HG02981 (cell line): Measurements from ENCODE around the gene ANKRD44.
A peak's percentile ranks its signal among the peaks of the same experiment; 100 is the strongest.
"Not testable (repeated sequence)": the region's sequence is repeated elsewhere in the genome, so short reads cannot be mapped to it uniquely, and the experiment has no call there.

ENCODE experiments used
- ATAC-seq: cut with Tn5 transposase; IDR thresholded peaks from one replicate; pipeline ENCODE4 v1.9.1; 2021; ENCODE audit warnings: mild to moderate bottlenecking, moderate library complexity; ENCODE audit not compliant: unreplicated experiment

The ANKRD44 gene

GRCh38 chr2:197057959-197058358 is 252.6 kb downstream of the ANKRD44 start:
- no peak for ATAC-seq

GRCh38 chr2:197055045-197055444 is 255.5 kb downstream of the ANKRD44 start:
- no peak for ATAC-seq

DNA sequence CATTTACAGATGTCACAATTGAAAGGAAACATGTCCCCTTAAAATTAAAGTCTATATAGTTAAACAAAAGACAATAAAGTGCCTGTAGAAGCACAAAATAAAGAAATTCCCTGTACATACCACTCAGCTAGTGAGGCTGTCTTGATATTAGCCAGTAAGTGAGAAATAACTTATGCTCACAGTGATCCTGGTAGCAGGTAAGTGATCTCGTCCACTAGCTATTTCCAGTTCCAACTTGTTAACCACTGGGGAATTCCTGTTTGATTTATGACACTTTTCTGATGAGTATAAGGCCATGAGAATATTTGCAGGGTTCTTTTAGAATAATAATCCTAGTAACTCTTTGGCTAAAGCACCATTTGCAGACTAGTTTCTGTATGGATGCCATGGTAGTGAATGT is 256.1 kb downstream of the ANKRD44 start:
- ATAC-seq, result no peak

GRCh38 chr2:197052356-197052755 is 258.2 kb downstream of the ANKRD44 start:
- no peak for ATAC-seq

- ATAC-seq, result no peak
These were observed 265.5 kb downstream of the ANKRD44 start for GRCh38 chr2:197045115-197045514.

GRCh38 chr2:197042739-197043196 is 267.8 kb downstream of the ANKRD44 start:
- ATAC-seq, result no peak

- no peak for ATAC-seq
These were observed 272.6 kb downstream of the ANKRD44 start for GRCh38 chr2:197037863-197038398.

GRCh38 chr2:197035002-197035401 is 275.6 kb downstream of the ANKRD44 start:
- ATAC-seq, result no peak

GRCh38 chr2:197034292-197034691 is 276.3 kb downstream of the ANKRD44 start:
- ATAC-seq, result no peak

- ATAC-seq, result no peak
These were observed 277.4 kb downstream of the ANKRD44 start for GRCh38 chr2:197033222-197033621.

- no peak for ATAC-seq
These were observed 278.8 kb downstream of the ANKRD44 start for GRCh38 chr2:197031803-197032202.

GRCh38 chr2:197030090-197030489 is 280.5 kb downstream of the ANKRD44 start:
- no peak for ATAC-seq

GRCh38 chr2:197028633-197029032 is 281.9 kb downstream of the ANKRD44 start:
- ATAC-seq, result no peak

DNA sequence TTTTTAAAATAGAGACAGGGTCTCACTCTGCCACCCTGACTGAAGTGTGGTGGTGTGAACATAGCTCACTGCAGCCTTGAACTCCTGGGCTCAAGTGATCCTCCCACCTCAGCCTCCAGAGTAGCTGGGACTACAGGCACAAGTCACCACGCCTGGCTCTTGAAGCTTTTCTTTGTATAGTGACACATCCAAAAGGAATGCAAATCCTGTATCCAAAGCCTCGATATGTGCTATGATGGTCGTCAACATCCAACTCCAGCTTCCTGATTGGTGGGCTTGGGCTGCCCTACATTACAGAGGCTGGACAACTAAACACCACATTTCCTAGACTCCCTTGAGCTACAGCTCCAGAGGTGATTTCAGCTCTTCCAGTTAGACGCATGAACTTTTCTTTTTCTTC is 282.4 kb downstream of the ANKRD44 start:
- ATAC-seq, result no peak

DNA sequence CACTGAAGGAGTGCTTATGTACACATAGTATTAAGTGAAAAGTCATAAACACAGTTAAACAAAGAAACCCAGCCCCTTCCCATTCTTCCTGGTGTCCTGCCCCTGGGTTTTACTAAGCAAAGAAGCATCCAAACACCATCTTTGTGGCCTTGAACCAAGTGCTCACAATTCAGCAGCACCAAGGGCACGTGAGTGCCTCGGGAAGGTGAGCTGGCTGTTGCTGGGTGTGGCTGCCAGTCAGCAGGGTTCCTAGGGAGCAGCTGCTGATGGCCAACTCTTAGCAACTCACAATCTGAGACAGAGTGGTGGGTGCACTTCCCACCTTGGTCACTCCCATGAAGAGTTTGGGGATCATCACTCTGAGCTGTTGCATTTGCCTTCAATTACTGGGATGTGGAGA is 286.4 kb downstream of the ANKRD44 start:
- ATAC-seq, result no peak

DNA sequence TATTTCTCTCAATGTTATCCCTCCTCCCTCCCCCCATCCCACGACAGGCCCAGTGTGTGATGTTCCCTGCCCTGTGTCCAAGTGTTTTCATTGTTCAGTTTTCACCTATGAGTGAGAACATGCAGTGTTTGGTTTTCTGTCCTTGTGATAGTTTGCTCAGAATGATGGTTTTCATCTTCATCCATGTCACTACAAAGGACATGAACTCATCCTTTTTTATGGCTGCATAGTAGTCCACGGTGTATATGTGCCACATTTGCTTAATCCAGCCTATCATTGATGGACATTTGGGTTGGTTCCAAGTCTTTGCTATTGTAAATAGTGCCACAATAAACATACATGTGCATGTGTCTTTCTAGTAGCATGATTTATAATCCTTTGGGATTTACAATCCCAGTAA is 289.7 kb downstream of the ANKRD44 start:
- ATAC-seq, result not testable (repeated sequence)

- no peak for ATAC-seq
These were observed 297.5 kb downstream of the ANKRD44 start for GRCh38 chr2:197013098-197013497.

DNA sequence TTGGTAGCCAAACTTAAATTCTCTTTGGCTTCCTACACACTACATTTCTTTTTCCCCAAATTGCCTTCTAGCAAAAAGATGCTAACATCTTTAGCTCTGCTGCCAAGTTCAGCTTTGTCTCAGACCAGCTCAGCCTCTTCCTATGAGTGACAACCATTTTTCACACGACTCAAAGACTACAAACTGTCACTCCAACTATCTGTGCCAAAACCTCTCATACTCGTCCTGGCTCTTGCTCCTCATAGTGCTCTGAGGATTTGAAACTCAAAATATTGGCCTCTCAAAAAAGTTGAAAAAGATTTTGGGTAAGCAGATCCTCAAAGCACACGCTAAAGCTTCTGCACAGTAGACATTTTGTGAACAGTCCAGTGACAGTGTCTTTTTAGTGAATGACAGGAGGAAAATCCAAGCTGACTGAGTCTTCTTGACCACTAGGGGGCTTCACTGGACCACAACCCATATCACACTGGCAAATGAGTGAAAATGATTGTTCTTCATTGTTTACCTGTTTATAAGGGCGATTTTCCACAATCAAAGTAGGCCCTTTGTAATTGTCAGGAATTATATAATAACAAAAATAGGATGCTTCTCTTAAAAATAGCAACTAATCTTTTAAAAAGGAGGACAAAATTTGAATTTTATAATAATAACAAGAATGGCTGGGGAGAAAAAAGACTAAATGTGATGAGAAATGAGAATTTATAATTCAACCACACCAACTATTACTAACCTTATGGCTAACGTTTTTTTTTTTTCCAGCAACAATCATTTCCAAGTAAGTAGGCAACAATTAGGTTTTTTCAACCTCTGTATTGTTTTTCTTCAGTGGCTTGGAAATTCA is 298.6 kb downstream of the ANKRD44 start:
- peak; percentile 65 for ATAC-seq

GRCh38 chr2:197011021-197011417 is 299.6 kb downstream of the ANKRD44 start:
- ATAC-seq, result no peak

GRCh38 chr2:197010200-197011020 is 300.2 kb downstream of the ANKRD44 start:
- no peak for ATAC-seq

DNA sequence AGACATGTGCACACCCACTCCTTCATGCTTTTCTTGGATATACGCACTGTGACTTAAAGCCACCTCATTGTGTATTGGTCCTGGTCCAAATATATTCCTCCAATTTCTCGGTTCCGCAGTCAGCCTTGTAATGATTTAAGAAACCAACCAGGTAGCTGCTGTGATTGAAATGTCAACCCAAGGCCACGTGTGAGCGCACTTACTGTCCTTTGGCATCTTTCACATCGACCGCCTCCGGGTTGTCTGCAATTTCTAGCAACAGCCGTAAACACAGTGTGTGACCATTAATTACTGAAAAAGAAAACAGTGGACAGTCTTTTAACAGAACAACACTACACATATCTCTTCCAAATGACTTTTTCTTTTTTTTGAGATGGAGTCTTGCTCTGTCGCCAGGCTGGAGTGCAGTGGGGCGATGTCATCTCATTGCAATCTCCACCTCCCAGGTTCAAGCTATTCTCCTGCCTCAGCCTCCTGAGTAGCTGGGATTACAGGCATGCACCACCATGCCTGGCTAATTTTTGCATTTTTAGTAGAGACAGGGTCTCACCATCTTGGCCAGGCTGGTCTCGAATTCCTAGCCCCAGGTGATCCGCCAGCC is 301.7 kb downstream of the ANKRD44 start:
- not testable (repeated sequence) for ATAC-seq
